SK-N-MC (cell line): ENCODE data around the gene NKD1.

Source experiments
- EZH2 ChIP-seq: fragments of 200-600 bp; sonication (generic); IDR thresholded peaks from one replicate; pipeline ENCODE4 v1.6.1; 2017; ENCODE audit warnings: antibody characterized with exemption
- FOXP2 ChIP-seq: optimal IDR thresholded peaks from 2 replicates; pipeline ENCODE3; 2011; ENCODE audit warnings: mild to moderate bottlenecking, moderate library complexity; ENCODE audit not compliant: insufficient read depth; ENCODE audit errors: extremely low read length, control extremely low read depth
- POLR2AphosphoS5 ChIP-seq: IDR thresholded peaks from 2 replicates; pipeline ENCODE4 v1.6.1; 2012; ENCODE audit warnings: mild to moderate bottlenecking, low read depth, low read length, borderline replicate concordance

DNA sequence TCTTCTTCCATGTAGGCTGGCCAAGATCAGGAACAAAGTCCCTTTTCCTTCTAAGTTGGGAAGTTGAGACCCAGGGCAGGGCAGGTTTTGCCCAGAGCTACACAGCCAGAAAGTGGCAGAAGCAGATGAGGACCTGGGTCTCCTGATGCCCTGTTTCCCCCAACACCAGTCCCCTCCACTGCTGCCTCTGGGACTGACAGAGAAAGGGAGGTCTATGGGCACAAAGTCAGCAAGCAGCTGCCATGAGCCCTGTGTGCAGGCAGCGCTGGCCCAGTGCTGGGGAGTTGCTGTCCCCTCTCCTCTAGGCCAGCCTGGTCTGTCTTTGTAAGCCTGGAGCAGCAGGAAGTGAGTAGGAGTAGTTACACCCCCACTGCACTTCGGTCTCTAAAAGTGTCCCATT, 46.9 kb upstream of the NKD1 start:
- TF ChIP-seq POLR2AphosphoS5 (no peak), EZH2 (no peak), FOXP2 (no peak)
